Measurements from ENCODE around the gene BBS2.

DNA sequence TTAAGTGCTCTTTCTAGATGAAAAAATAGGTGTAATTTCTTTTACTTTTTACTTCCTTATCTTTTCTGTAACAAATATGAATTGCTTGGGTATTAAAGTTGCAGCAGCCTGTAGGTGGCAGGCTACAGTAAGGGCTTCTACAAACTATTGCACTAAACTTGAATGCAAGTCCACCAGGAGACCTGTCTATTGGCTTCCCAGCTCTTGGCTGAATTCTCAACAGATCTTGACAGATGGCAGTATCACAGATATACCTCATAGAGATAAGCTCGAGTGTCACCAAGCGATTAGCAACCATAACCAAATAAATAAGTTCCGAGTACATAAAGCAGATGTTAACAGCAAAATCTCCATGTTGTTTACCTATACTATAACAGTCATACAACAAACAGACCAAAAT is 5.9 kb downstream of the BBS2 start:
- TF ChIP-seq ZNF121 (tag by site-specific recombination; IDR thresholded peaks at IDR 0.05) (no peak), SETDB1 (IDR thresholded peaks at IDR 0.05; ENCODE audit: insufficient read length, low read length) (no peak), ZNF138 (tag by site-specific recombination; IDR thresholded peaks at IDR 0.05; ENCODE audit: borderline replicate concordance) (no peak)
- TF ChIP-seq, protein P1, sequence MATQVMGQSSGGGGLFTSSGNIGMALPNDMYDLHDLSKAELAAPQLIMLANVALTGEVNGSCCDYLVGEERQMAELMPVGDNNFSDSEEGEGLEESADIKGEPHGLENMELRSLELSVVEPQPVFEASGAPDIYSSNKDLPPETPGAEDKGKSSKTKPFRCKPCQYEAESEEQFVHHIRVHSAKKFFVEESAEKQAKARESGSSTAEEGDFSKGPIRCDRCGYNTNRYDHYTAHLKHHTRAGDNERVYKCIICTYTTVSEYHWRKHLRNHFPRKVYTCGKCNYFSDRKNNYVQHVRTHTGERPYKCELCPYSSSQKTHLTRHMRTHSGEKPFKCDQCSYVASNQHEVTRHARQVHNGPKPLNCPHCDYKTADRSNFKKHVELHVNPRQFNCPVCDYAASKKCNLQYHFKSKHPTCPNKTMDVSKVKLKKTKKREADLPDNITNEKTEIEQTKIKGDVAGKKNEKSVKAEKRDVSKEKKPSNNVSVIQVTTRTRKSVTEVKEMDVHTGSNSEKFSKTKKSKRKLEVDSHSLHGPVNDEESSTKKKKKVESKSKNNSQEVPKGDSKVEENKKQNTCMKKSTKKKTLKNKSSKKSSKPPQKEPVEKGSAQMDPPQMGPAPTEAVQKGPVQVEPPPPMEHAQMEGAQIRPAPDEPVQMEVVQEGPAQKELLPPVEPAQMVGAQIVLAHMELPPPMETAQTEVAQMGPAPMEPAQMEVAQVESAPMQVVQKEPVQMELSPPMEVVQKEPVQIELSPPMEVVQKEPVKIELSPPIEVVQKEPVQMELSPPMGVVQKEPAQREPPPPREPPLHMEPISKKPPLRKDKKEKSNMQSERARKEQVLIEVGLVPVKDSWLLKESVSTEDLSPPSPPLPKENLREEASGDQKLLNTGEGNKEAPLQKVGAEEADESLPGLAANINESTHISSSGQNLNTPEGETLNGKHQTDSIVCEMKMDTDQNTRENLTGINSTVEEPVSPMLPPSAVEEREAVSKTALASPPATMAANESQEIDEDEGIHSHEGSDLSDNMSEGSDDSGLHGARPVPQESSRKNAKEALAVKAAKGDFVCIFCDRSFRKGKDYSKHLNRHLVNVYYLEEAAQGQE (tag by site-specific recombination; IDR thresholded peaks at IDR 0.05) = no peak
